Measurements from ENCODE around the gene ACOT7.

DNA sequence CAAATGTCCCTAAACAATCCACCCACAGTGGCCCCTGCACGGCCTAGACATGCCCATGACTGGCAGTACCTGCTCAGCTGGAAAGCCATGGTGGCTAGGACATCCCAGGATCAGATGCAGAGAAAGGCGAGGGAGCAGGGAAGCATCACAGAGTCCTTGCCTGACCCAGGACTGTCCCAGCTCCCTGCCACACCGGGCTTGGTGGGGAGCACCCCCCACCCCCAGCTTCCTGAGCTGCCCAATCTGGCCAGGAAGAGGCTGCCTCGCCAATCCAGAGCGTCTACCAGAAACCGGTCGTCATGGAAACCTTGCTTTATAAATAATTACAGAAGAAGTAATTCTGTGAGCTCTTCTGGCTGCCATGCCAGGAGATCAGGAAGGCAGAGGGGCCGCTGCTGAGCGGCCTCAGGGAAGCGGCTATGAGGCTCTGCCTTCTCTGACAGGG, 34.8 kb downstream of the ACOT7 start:
- TF ChIP-seq CTCF (IDR thresholded peaks at IDR 0.05) (no peak), POLR2A (IDR thresholded peaks at IDR 0.05) (no peak)

Measured in testis (tissue), 2 donors.